ENCODE measurements around the gene EFNA3. TPM values are rescaled to one million over a fixed set of nuclear protein-coding genes. Genes with fewer than 3 reads are reported as not detected.

The EFNA3 gene
- total and polyA plus RNA-seq, 2 experiments from 2014 or later: 2.7 to 3.0 TPM

- Histone ChIP-seq H3K27me3 (replicated peaks; ENCODE audit: insufficient read depth) (no peaks in the 10 kb centered on the region), H3K36me3 (ENCODE audit: low read depth) (no peaks in the 10 kb centered on the region), H4K20me1 (ENCODE audit: insufficient read depth) (no peaks in the 10 kb centered on the region), H3K4me3 (peak overlapping the region; percentile 96), H2AFZ (peak overlapping the region; percentile 95), H3F3A (ENCODE audit: insufficient read depth) (no peaks in the 10 kb centered on the region), H3K4me2 (ENCODE audit: unreplicated experiment) (peak overlapping the region; percentile 90), H3K9ac (peak overlapping the region; percentile 90), H3K9me2 (ENCODE audit: insufficient read depth) (no peaks in the 10 kb centered on the region), H3K4me1 (ENCODE audit: insufficient read depth) (peaks cover 3% of the 10 kb centered on the region; the same call in 1 of the 2 replicates), H3K9me3 (ENCODE audit: low read depth) (no peaks in the 10 kb centered on the region), H3K79me2 (ENCODE audit: insufficient read depth) (peaks cover 3% of the 10 kb centered on the region; the same call in 1 of the 2 replicates), H3K27ac (no peak overlapping the region)
- TF ChIP-seq EZH2phosphoT487 (IDR thresholded peaks at IDR 0.05; ENCODE audit: insufficient read depth, low read depth): no peak
- no peak for TF ChIP-seq EZH2 (IDR thresholded peaks at IDR 0.05; ENCODE audit: insufficient read depth, poor library complexity, severe bottlenecking)
- 10 to 11% methylated on average over 13 to 14 of the region's 14 CpGs for WGBS, 2 experiments (ENCODE audit: low coverage in 1 of 2, low lambda C conversion rate in 2 of 2, missing lambda C conversion rate in 2 of 2)
- in situ Hi-C loops (cut with MboI): no loop called here
- peak; percentile 65 for DNase-seq
These were observed 14.4 kb upstream of the EFNA3 start for GRCh38 chr1:155064111-155064831.

- Histone ChIP-seq H3K4me3 (no peak overlapping the region), H2AFZ (no peak overlapping the region), H3K9ac (no peak overlapping the region), H3K4me1 (ENCODE audit: insufficient read depth) (peaks cover 3% of the 10 kb centered on the region; the same call in 1 of the 2 replicates), H3K9me3 (ENCODE audit: low read depth) (no peaks in the 10 kb centered on the region), H4K20me1 (ENCODE audit: insufficient read depth) (no peaks in the 10 kb centered on the region), H3K9me2 (ENCODE audit: insufficient read depth) (no peaks in the 10 kb centered on the region), H3F3A (ENCODE audit: insufficient read depth) (no peaks in the 10 kb centered on the region), H3K4me2 (ENCODE audit: unreplicated experiment) (no peak overlapping the region), H3K36me3 (ENCODE audit: low read depth) (no peaks in the 10 kb centered on the region), H3K27ac (no peak overlapping the region), H3K27me3 (replicated peaks; ENCODE audit: insufficient read depth) (no peaks in the 10 kb centered on the region), H3K79me2 (ENCODE audit: insufficient read depth) (peaks cover 3% of the 10 kb centered on the region; the same call in 1 of the 2 replicates)
- in situ Hi-C loops (cut with MboI): no loop called here
- TF ChIP-seq EZH2 (IDR thresholded peaks at IDR 0.05; ENCODE audit: insufficient read depth, poor library complexity, severe bottlenecking) (no peak), EZH2phosphoT487 (IDR thresholded peaks at IDR 0.05; ENCODE audit: insufficient read depth, low read depth) (no peak)
- WGBS, 2 experiments (ENCODE audit: low coverage in 1 of 2, low lambda C conversion rate in 2 of 2, missing lambda C conversion rate in 2 of 2): 81 to 87% methylated on average over 5 of the region's 5 CpGs
- DNase-seq: no peak
These were observed 13.7 kb upstream of the EFNA3 start for GRCh38 chr1:155064832-155065429.

DNA sequence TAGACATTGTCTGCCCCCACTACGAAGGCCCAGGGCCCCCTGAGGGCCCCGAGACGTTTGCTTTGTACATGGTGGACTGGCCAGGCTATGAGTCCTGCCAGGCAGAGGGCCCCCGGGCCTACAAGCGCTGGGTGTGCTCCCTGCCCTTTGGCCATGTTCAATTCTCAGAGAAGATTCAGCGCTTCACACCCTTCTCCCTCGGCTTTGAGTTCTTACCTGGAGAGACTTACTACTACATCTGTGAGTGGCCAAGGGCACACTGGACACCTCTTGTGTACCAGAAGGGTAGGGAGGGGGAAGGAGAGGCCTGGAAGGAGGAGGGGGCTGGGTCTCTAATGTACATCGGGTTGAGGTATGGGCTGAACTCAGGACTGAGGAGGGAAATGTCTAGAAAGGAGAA, 11.9 kb upstream of the EFNA3 start:
- H3K9me2 ChIP-seq (ENCODE audit: insufficient read depth): no peaks in the 10 kb centered on the region
- H3K36me3 ChIP-seq (ENCODE audit: low read depth): no peaks in the 10 kb centered on the region
- H3K4me2 ChIP-seq (ENCODE audit: unreplicated experiment): no peak overlapping the region
- H3K9ac ChIP-seq: no peak overlapping the region
- H3K4me1 ChIP-seq (ENCODE audit: insufficient read depth): peaks cover 7% of the 10 kb centered on the region; the same call in 1 of the 2 replicates
- no peaks in the 10 kb centered on the region for H3K9me3 ChIP-seq (ENCODE audit: low read depth)
- H3K27ac ChIP-seq: no peak overlapping the region
- H3K4me3 ChIP-seq: no peak overlapping the region
- in situ Hi-C loops (cut with MboI): no loop called here
- H3F3A ChIP-seq (ENCODE audit: insufficient read depth): no peaks in the 10 kb centered on the region
- no peaks in the 10 kb centered on the region for H3K27me3 ChIP-seq (replicated peaks; ENCODE audit: insufficient read depth)
- H4K20me1 ChIP-seq (ENCODE audit: insufficient read depth): no peaks in the 10 kb centered on the region
- no peak for DNase-seq
- H3K79me2 ChIP-seq (ENCODE audit: insufficient read depth): peaks cover 3% of the 10 kb centered on the region; the same call in 1 of the 2 replicates
- H2AFZ ChIP-seq: no peak overlapping the region
- 93 to 95% methylated on average over 8 of the region's 8 CpGs for WGBS, 2 experiments (ENCODE audit: low coverage in 1 of 2, low lambda C conversion rate in 2 of 2, missing lambda C conversion rate in 2 of 2)
- TF ChIP-seq EZH2phosphoT487 (IDR thresholded peaks at IDR 0.05; ENCODE audit: insufficient read depth, low read depth) (no peak), EZH2 (IDR thresholded peaks at IDR 0.05; ENCODE audit: insufficient read depth, poor library complexity, severe bottlenecking) (no peak)

- TF ChIP-seq EZH2 (IDR thresholded peaks at IDR 0.05; ENCODE audit: insufficient read depth, poor library complexity, severe bottlenecking) (no peak), EZH2phosphoT487 (IDR thresholded peaks at IDR 0.05; ENCODE audit: insufficient read depth, low read depth) (no peak)
- in situ Hi-C loops (cut with MboI): no loop called here
These were observed 10.0 kb upstream of the EFNA3 start for GRCh38 chr1:155068599-155068998.

More at GRCh38 chr1:155068599-155068998, 10.0 kb upstream of the EFNA3 start:
- Histone ChIP-seq H3K36me3 (ENCODE audit: low read depth) (no peaks in the 10 kb centered on the region), H2AFZ (no peak overlapping the region), H3K27ac (no peak overlapping the region), H3K4me3 (no peak overlapping the region), H3K9me3 (ENCODE audit: low read depth) (no peaks in the 10 kb centered on the region), H3F3A (ENCODE audit: insufficient read depth) (no peaks in the 10 kb centered on the region), H4K20me1 (ENCODE audit: insufficient read depth) (no peaks in the 10 kb centered on the region), H3K4me1 (ENCODE audit: insufficient read depth) (0 out of 2 replicates have a peak, but pooled peaks cover 4% of the 10 kb centered on the region), H3K79me2 (ENCODE audit: insufficient read depth) (peaks cover 3% of the 10 kb centered on the region; the same call in 1 of the 2 replicates), H3K27me3 (replicated peaks; ENCODE audit: insufficient read depth) (no peaks in the 10 kb centered on the region), H3K9me2 (ENCODE audit: insufficient read depth) (no peaks in the 10 kb centered on the region), H3K9ac (no peak overlapping the region), H3K4me2 (ENCODE audit: unreplicated experiment) (no peak overlapping the region)
- WGBS, 2 experiments (ENCODE audit: low coverage in 1 of 2, low lambda C conversion rate in 2 of 2, missing lambda C conversion rate in 2 of 2): 86 to 100% methylated on average over 3 of the region's 3 CpGs
- DNase-seq: no peak

Data from GM23248 (cell line).